Activated CD4-positive, alpha-beta T cell treated with anti-CD3 and anti-CD28 coated beads, Interleukin-2, amount 50 U/mL, for 24 hours (primary cell): ENCODE data around the gene IKZF1.
A peak's percentile ranks its signal among the peaks of the same experiment; 100 is the strongest.
"Not testable (repeated sequence)": the region's sequence is repeated elsewhere in the genome, so short reads cannot be mapped to it uniquely, and the experiment has no call there.

ENCODE experiments used
- DNase-seq, 2 donors: peaks; one replicate each; pipeline ENCODE4 v3.0.0-alpha.2; 2020; ENCODE audit warnings: low read depth in 1 of 2, low spot score in 1 of 2

Gene IKZF1

GRCh38 chr7:50332241-50333165 is 28.0 kb downstream of the IKZF1 start:
- DNase-seq = no peak

- DNase-seq = no peak
Observed at GRCh38 chr7:50333221-50333651, 28.7 kb downstream of the IKZF1 start.

- no peak for DNase-seq
Observed at GRCh38 chr7:50334341-50334994, 30.0 kb downstream of the IKZF1 start.

GRCh38 chr7:50335230-50335794 is 30.8 kb downstream of the IKZF1 start:
- DNase-seq = no peak

- DNase-seq = peak; percentile 60 to 77
Observed at GRCh38 chr7:50335795-50336754, 31.6 kb downstream of the IKZF1 start.

- DNase-seq = no peak
Observed at GRCh38 chr7:50336894-50337703, 32.6 kb downstream of the IKZF1 start.

DNA sequence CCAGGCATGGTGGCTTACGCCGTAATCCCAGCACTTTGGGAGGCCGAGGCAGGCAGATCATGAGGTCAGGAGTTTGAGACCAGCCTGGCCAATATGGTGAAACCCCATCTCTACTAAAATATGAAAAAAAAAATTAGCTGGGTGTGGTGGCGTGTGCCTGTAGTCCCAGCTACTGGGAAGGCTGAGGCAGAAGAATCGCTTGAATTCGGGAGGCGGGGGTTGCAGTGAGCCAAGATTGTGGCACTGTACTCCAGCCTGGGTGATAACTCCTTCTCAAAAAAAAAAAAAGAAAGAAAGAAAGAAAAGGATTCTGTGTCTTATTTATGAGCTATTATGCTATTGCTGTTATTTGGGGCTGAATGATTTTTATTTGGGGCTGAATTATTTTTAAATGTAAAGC is 35.0 kb downstream of the IKZF1 start:
- DNase-seq = not testable (repeated sequence)

DNA sequence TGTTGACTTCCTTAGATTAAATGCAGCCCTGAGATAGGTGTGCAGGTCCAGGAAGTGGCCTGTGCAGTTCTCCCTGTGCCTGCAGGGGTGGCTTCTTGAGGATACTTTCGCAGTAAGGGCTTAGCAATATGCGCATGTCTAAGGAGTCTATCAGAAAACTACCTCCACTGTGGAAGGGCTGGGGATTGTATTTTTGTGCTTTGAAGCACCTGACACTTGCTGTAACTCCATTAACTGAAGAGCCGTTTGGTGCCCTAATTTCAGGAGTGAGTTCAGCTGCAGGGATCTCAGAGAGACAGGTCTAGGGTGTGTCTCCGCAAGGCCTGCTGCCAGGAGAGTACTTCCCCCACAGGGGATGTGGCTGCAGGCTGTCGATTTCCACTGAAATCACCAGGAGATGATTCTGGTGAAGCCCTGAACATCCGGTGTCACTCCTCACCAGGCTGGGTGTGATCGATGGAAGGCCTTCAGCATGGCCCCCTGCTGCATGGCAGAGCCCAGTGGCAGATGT is 35.5 kb downstream of the IKZF1 start:
- DNase-seq = no peak

DNA sequence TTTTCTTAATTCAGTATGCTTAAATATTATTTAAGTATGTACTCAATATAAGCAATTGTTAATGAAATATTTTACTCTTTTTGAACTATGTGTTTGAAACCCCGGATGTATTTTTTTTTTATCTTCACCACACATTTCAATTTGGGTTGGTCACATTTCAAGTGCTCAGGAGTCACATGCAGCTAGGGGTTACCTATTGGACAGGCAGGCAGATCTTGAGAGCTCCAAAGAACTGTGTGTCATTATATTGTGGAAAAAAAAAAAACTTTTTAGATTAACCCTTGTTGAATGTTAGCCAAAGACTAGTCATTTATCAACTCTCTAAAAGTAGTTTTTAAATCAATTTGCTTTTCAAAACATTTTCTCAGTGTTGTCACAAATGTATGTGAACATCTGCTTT is 37.2 kb downstream of the IKZF1 start:
- no peak for DNase-seq

DNA sequence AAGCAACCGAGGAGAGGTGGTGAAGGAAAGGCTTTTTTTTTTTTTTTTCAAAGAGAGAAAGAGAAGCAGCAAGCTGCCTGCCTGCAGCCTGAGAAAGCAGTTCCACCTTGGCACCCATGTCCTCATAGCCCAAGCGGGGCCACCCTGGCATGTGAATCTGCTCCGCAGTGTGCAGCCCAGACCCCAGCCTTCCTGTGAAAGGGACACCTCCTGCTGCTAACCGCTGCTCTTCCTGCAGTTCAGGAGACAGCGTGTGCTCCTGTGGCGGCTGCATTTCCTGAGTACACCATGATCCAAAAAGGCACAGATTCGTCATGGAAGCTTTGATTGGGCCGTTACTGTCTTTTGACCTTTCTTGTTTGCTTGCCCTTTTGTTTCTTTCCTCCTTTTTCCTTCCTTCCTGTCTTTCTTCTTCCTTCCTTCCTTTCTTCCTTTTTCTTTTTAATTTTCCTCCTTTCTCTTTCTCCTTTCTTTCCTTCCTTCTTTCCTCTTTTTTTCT is 38.1 kb downstream of the IKZF1 start:
- no peak for DNase-seq

GRCh38 chr7:50346545-50347497 is 42.3 kb downstream of the IKZF1 start:
- no peak for DNase-seq

GRCh38 chr7:50347693-50348092 is 43.2 kb downstream of the IKZF1 start:
- no peak for DNase-seq

DNA sequence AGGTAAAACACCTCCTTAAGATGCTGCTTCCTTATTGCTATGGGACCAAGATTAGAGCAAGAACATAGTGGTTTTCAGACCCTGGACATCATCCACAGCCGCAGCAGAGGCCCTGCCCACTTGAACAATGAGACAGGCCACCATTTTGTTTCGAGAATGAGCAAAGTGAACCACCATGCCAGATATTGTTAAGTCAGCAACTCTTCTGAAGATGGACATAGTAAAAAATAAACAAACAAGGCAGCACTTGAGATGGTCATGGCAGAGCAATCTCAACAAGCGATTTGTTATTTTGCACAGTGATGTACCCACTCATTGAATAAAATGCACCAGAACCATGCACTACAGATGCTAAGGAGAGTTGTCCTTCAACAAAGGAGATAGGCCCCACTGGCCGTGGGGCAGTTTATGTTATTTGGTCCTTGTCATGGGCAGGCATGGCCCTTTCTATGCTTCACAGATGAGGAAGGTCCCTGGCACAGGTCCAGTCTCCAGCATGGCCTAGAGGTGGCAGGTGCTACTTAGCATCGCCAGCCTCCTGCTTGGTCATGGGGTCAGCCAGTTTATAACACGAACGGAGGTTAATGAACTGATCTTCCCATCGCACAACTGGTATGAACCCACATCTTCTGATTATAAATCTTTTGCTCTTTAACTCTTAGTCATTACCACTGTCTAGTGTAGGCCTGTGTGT is 44.1 kb downstream of the IKZF1 start:
- DNase-seq = no peak

DNA sequence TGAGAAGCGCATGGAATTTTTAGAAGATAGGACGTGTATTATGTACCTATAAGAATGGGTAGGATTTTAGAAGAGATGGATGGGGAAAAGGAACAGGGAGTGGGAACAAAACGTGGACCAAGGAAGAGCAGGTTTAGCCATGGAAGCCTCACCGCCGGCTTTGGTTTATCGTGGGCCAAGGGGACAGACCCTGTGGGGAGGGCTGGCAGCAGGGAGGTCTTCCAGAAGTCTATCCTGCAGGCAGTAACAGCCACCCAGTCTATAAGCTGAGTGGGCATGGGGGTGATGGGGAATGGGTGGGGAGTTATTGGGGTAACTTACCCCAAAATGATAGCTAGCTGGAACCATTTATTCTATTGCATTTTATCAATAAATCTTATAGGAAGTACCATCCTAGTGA is 44.9 kb downstream of the IKZF1 start:
- DNase-seq = no peak

DNA sequence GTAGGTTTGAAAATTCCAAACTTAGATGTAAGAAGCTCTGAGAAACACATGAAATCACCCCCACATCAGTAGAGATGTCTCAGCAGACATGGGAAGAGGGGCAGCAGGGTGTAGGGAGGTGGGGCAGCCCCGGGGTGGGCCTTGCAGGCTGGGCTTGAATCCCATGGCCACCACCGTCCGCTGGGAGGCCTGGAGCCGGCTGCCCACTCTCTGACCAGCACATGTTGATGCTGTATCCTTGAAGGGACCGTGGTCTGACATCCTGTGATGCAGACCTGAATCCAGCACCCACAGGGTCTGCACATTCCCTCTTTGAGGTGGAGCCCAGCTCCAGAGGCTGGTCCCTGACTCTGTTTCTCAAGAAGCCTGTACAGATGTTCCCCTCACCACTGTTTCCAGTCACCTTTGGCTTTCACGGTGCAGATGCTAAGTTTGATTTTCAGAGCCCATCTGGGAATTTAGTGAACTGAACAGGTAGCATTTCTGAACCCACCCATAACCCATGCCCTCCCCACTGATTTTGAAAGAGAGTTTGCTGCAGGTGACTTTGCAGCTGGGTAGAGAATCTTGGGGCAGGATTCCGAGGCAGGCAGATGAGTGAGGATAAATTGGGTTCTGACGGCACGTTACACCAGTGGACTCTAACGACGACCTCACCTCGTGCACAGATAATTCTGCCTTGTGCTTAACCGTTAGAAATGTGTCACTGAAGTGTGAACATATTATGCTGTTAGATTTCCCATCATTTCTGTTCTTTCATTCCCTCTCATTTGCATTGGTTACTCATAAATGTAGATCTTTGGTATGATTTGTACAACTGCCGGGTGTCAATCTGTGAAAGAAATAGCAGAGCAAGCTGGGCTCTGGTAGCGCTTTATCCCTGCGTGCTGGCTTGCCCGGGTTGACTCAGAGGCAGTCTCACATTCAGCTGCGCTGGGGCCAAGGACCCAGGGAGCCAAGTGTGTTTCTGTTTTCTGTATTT is 45.7 kb downstream of the IKZF1 start:
- DNase-seq = peak; percentile 65 to 83

GRCh38 chr7:50351267-50351666 is 46.8 kb downstream of the IKZF1 start:
- DNase-seq = no peak

DNA sequence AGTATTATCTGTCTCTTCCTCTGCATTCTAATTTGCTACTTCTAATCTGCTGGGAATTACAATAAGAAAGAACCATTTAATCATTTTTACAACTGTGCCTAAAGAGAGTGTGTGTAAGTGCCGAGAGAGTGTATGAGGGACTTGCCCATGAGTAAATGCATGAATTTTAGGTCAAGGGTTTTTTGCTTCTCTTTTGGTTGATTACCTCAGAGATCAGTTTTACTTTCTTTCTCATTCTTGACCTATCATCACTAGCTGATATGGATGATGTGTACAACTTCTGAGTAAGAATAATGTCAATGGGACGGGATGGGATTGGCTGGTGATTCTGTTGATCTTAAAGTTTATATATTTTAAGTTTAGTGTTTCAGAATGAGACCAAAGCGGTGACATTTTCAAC is 47.8 kb downstream of the IKZF1 start:
- no peak for DNase-seq
